GM10847 (cell line): ENCODE results near the gene MBTPS1.

Source experiments
- POLR2A ChIP-seq: IDR thresholded peaks from 2 replicates; pipeline ENCODE4 v1.6.1; 2011; ENCODE audit not compliant: insufficient read length; ENCODE audit errors: extremely low read depth

MBTPS1 gene

GRCh38 chr16:84111525-84111924 lies 5.2 kb downstream of the MBTPS1 start:
- no peak for TF ChIP-seq POLR2A

- TF ChIP-seq POLR2A, result no peak
Observed at GRCh38 chr16:84110527-84110926, 6.2 kb downstream of the MBTPS1 start.

GRCh38 chr16:84109598-84110335 lies 7.0 kb downstream of the MBTPS1 start:
- no peak for TF ChIP-seq POLR2A

- TF ChIP-seq POLR2A, result no peak
Observed at GRCh38 chr16:84107921-84108320, 8.8 kb downstream of the MBTPS1 start.

DNA sequence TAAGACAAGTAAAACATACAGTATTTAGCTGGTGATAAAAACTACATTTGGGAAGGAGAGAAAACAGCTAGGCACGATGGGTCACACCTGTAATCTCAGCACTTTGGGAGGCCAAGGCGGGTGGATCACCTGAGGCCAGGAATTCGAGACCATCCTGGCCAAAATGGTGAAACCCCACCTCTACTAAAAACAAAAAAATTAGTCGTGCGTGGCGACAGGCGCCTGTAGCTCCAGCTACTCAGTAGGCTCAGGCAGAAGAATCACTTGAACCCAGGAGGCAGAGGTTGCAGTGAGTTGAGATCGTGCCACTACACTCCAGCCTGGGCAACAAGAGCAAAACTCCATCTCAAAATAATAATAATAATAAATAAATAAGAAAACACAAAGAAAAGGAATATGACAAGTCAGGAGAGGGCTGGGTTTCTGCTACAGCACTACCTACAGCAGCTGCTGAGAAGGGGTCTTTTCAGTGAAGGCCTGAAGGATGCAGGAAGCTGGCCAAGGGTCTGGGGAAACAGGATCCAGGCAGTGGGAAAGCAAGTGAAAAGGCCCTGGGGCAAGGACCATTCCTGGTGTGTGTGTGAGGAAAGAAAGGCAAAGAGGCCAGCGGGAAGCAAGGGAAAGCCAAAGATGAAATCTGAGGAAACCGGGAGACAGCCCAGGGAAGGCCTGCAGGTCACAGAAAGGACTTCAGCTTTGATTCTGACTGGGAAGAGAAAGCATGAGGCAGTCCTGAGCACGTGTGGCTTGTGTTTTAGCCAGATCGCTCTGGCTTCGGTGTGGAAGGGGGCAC lies 10.6 kb downstream of the MBTPS1 start:
- TF ChIP-seq POLR2A, result no peak

DNA sequence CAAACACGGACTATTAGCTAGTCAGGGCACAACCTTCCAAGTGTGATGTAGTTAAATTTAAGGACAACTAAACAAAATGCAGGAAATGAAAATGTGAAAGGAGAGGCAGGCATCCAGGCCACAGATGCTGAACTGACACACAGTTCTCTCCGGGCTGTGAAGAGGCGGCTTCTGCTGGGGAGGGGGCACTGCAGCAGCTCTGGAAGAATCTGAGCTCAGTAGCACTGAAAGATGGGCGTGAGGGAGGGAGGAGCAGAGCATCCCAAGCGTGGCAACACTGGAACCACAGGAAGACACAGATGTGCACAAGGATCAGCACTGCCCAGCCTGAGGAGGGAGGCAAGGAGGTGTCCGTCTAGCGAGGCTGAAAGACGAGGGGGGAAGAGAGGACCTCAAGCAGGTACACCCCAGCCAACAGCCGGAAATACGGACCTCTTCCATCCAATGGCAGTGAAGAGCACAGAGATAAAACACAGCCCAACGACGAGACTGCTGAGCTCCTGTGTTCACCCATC lies 11.4 kb downstream of the MBTPS1 start:
- TF ChIP-seq POLR2A, result no peak

DNA sequence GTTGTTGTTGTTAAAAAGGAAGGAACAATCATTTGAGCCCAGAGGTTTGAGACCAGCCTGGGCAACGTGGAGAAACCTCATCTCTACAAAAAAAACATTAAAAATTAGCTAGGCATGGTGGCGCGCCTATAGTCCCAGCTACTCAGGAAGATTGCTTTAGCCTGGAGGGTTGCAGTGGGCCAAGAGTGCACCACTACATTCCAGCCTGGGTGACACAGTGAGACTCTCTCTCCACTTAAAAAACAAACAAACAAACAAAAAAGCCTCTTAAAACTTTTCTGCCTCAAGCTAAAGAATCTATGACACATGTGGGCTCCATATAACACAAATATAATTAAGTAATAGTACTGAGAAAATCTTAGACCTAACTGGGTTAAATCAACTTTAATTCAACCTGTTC lies 12.5 kb downstream of the MBTPS1 start:
- TF ChIP-seq POLR2A, result no peak

DNA sequence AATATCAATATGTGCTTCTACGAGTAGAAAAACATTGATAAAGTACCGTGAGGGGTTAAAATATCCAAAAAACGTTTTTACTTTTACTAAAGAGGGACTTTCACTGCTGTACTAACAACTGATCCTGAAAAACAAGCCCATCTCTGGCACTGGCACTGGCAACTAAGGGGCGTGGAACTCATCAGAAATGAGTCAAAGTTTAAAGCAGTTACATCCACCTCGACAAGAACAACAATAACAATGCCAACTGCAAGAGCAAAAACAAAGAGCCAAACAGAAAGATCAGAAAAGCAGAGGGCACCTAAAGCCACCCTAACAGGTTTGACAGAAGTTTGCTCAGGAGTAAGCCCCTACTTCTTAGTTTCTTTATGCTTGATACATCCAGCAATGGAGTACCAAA lies 13.1 kb downstream of the MBTPS1 start:
- TF ChIP-seq POLR2A, result no peak

DNA sequence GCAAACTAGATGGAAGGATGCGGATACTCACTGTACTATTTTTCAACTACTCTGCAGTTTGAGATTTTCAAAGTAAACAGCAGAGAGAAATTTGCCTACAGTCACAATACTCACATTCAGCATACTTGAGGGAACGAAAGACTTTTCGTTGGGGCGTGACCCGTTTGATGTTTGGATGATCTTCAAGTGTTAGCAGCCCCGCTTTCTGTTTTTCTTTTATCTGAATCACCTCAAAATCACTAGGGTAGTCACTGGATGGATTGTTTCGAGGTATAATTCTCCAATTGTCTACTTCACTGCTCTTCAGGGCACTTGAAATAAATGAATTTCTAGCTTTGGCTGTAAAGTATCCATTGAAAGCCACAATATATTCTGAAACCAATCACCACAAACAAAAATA lies 17.8 kb downstream of the MBTPS1 start:
- TF ChIP-seq POLR2A, result no peak

- no peak for TF ChIP-seq POLR2A
Observed at GRCh38 chr16:84096447-84097005, 20.2 kb downstream of the MBTPS1 start.

DNA sequence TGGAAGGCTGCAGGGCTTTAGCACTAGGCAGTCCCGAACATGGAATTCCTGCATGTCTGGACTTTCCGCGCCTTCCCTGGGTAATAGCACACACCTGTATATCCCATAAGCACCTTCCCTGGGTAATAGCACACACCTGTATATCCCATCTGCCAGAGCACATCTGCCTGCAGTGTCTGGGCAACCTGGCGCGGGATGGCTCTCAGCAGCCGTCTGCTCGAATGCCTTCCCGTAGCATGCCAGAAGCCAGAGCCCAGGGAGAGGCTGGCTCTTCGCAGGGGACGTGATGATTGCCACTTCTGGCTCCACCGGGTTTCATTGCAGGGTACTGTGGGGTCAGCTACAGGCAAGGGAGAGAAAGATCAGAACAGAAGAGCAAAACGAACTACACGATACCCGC lies 21.3 kb downstream of the MBTPS1 start:
- no peak for TF ChIP-seq POLR2A

DNA sequence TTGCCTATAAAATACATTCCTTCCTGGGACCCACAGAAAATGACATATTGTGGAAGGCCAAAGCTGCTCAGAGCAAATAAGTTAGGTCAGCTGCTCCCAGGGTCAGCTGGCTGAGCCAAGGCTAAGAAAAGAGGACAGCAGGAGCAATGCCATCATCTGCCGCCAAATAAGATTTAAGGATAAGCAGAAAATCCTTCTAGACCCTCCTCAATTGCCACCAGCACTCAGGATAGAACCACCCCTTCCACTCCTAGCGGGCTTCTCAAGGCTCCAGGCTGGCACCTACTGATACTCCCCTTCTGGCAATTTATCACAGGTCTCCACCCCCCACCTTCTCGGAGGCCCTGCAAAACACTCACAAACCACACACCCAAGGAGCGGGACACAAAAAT lies 22.9 kb downstream of the MBTPS1 start:
- TF ChIP-seq POLR2A, result no peak

- no peak for TF ChIP-seq POLR2A
Observed at GRCh38 chr16:84093120-84093878, 23.4 kb downstream of the MBTPS1 start.

- no peak for TF ChIP-seq POLR2A
Observed at GRCh38 chr16:84091460-84091859, 25.3 kb downstream of the MBTPS1 start.

DNA sequence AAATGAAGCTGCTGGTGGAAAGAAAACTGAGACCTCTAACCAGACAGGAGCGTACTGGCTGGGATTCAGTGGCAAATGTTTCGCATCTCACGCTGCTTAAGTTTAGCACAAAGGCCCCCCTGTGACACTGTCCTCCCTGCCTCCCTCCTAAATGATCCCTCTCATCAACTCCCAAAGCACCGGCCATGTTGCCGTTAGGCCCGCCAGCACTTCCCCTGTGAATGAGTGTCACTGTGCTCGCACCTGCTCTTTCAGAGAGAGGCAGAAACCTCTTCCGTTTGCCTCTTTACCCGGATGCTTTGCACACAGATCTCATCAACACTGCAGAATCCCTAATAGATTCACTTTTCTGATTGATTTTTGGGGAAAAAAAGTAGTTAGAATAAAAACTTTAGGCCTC lies 26.5 kb downstream of the MBTPS1 start:
- no peak for TF ChIP-seq POLR2A
